Panc1 (cell line): ENCODE measurements around the gene RBM19. TPM values are rescaled to one million over a fixed set of nuclear protein-coding genes. Genes with fewer than 3 reads are reported as not detected.

Source experiments
- ATAC-seq: fragments of 200-7000 bp; cut with Tn5 transposase; 2 replicates; pipeline ENCODE4 v1.9.1; 2020; ENCODE audit warnings: mild to moderate bottlenecking, moderate library complexity
- BruUV-seq: library from RNA; stranded (reverse); fragments of 400-500 nt; replicated peaks from 2 replicates; lab custom pipeline; 2021; lab: Mats Ljungman, UMichigan
- CTCF ChIA-PET: fragments of 300-600 bp; sonication (Branson Sonifier 250); formaldehyde crosslinking; loops from one replicate; lab custom pipeline; 2022; ENCODE audit warnings: antibody characterized with exemption; lab: Charles Lee
- POLR2A ChIA-PET: fragments of 300-600 bp; sonication (Branson Sonifier 250); formaldehyde crosslinking; loops from one replicate; lab custom pipeline; 2022; ENCODE audit warnings: antibody characterized with exemption; lab: Charles Lee
- DNase-seq: peaks from one replicate; pipeline ENCODE4 v3.0.0-alpha.2; 2010; ENCODE audit warnings: low read depth, low spot score
- H3K27ac ChIP-seq: 2 replicates; pipeline ENCODE4 v1.5.1; 2011; ENCODE audit warnings: mild to moderate bottlenecking, low read length, inconsistent platforms
- H3K27me3 ChIP-seq: fragments of 200-500 bp; sonication (Bioruptor generic); 2 replicates; pipeline ENCODE4 v1.6.0; 2014; ENCODE audit warnings: low read length, inconsistent platforms; ENCODE audit not compliant: control insufficient read depth, insufficient read depth
- H3K36me3 ChIP-seq: fragments of 200-500 bp; sonication (Bioruptor generic); 2 replicates; pipeline ENCODE4 v1.5.1; 2014; ENCODE audit warnings: inconsistent platforms, mild to moderate bottlenecking, low read length, moderate library complexity; ENCODE audit not compliant: control insufficient read depth, insufficient read depth
- H3K4me1 ChIP-seq: 2 replicates; pipeline ENCODE4 v1.5.1; 2011; ENCODE audit warnings: inconsistent platforms, mild to moderate bottlenecking, low read length, moderate library complexity; ENCODE audit not compliant: control insufficient read depth, insufficient read depth
- H3K4me3 ChIP-seq, 2 experiments: 2 replicates each; pipeline ENCODE4 v1.5.1; 2011 to 2012; ENCODE audit warnings: low read depth in 2 of 2, low read length in 2 of 2, mild to moderate bottlenecking in 2 of 2, inconsistent platforms in 1 of 2, moderate library complexity in 1 of 2
- H3K9me3 ChIP-seq: fragments of 200-500 bp; sonication (Bioruptor generic); 2 replicates; pipeline ENCODE4 v1.5.1; 2014; ENCODE audit warnings: low read depth, mild to moderate bottlenecking, inconsistent platforms, low read length, moderate library complexity; ENCODE audit not compliant: control insufficient read depth, insufficient read depth
- POLR2AphosphoS5 ChIP-seq: IDR thresholded peaks from 2 replicates; pipeline ENCODE4 v1.6.1; 2012; ENCODE audit warnings: mild to moderate bottlenecking, low read depth, low read length, moderate library complexity
- SIN3A ChIP-seq: IDR thresholded peaks from 2 replicates; pipeline ENCODE4 v1.6.1; 2012; ENCODE audit warnings: low read depth, mild to moderate bottlenecking, low read length, moderate library complexity, borderline replicate concordance; ENCODE audit not compliant: insufficient read depth
- TCF7L2 ChIP-seq: IDR thresholded peaks from 2 replicates; pipeline ENCODE4 v1.6.1; 2011; ENCODE audit warnings: mild to moderate bottlenecking, low read depth, low read length, inconsistent platforms
- in situ Hi-C: cut with HindIII; loops from 2 replicates; pipeline ENCODE4 v1.10.0; 2016; ENCODE audit warnings: low sequenced_read_pairs, low pct_unique_long_range_greater_than_20kb
- intact Hi-C: fragments of 100-400 bp; cut with micrococcal nuclease; formaldehyde crosslinking; loops from one replicate; pipeline ENCODE4 v1.10.0; 2022; ENCODE audit not compliant: unreplicated experiment
- total RNA-seq: library from RNA; stranded (reverse); gene quantifications from one replicate; pipeline ENCODE4 v1.2.1, GENCODE V29; 2021; ENCODE audit not compliant: unreplicated experiment
- TF ChIP-seq, protein P1 (sequence below), 2 experiments: IDR thresholded peaks; 2 replicates each; pipeline ENCODE4 v1.6.1; 2011 to 2012; ENCODE audit warnings: low read depth in 2 of 2, control low read depth in 1 of 2, low read length in 1 of 2, mild to moderate bottlenecking in 1 of 2, moderate library complexity in 1 of 2; ENCODE audit not compliant: insufficient read depth in 1 of 2
- TF ChIP-seq, protein P2 (sequence below): fragments of 450-650 bp; IDR thresholded peaks from 2 replicates; pipeline ENCODE4 v1.5.1; 2017; ENCODE audit warnings: mild to moderate bottlenecking

The RBM19 gene
- total RNA-seq, 1 experiment from 2014 or later, result 44.8 TPM

DNA sequence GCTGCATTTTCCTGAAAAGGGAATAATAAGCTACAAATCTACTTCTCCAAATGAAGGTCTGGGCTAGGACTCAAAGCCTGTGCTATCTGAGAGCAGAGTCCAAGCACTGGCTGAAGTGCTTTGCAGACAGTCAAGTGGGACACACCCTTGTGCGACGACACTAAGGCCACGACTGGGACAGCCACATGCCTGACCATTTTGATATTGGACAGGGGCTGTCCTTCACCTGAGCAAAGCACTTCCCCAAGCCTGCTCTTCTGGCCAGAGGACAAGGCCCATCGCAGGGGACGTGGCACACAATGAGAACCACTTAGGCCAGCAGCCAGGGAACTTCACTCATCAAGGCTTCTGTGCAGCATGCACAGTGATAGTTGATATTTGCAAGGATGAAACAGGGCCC lies 71.4 kb downstream of the RBM19 start:
- in situ Hi-C loops (no loop called here), intact Hi-C loops (no loop called here)
- no peaks in the 10 kb centered on the region for H3K27me3 ChIP-seq
- H3K4me3 ChIP-seq, result no peak overlapping the region
- ATAC-seq (no peak), DNase-seq (no peak)
- no peaks in the 10 kb centered on the region; the same call in 1 of the 2 replicates for H3K36me3 ChIP-seq
- H3K4me1 ChIP-seq, result no peaks in the 10 kb centered on the region
- POLR2A ChIA-PET, result no interaction called here
- no peak overlapping the region for H3K27ac ChIP-seq
- H3K9me3 ChIP-seq, result no peaks in the 10 kb centered on the region
- BruUV-seq, result no TSS peak
- CTCF ChIA-PET, result no interaction called here
- TF ChIP-seq POLR2AphosphoS5, result no peak
- TF ChIP-seq, protein P1, sequence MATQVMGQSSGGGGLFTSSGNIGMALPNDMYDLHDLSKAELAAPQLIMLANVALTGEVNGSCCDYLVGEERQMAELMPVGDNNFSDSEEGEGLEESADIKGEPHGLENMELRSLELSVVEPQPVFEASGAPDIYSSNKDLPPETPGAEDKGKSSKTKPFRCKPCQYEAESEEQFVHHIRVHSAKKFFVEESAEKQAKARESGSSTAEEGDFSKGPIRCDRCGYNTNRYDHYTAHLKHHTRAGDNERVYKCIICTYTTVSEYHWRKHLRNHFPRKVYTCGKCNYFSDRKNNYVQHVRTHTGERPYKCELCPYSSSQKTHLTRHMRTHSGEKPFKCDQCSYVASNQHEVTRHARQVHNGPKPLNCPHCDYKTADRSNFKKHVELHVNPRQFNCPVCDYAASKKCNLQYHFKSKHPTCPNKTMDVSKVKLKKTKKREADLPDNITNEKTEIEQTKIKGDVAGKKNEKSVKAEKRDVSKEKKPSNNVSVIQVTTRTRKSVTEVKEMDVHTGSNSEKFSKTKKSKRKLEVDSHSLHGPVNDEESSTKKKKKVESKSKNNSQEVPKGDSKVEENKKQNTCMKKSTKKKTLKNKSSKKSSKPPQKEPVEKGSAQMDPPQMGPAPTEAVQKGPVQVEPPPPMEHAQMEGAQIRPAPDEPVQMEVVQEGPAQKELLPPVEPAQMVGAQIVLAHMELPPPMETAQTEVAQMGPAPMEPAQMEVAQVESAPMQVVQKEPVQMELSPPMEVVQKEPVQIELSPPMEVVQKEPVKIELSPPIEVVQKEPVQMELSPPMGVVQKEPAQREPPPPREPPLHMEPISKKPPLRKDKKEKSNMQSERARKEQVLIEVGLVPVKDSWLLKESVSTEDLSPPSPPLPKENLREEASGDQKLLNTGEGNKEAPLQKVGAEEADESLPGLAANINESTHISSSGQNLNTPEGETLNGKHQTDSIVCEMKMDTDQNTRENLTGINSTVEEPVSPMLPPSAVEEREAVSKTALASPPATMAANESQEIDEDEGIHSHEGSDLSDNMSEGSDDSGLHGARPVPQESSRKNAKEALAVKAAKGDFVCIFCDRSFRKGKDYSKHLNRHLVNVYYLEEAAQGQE (IDR thresholded peaks at IDR 0.05; ENCODE audit: insufficient read depth in 1 of 2, low read depth in 2 of 2, low read length in 1 of 2), result no peak

DNA sequence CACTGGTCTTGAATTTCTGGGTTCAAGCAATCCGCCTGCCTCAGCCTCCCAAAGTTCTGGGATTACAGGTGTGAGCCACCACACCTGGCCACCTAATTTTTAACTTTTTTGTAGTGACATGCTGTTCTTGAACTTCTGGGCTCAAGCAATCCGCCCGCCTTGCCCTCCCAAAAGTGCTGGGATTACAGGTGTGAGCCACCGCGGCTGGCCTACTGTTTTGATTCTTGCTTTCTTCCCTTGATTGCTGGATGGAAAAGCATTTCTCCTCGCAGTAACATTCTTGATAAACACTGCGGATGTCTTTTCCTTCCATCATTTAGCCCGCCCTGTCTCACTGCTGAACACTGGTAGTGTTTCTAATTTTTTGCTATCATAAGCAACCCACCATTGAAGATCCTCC lies 72.9 kb downstream of the RBM19 start:
- Histone ChIP-seq H3K27ac (no peak overlapping the region), H3K36me3 (no peaks in the 10 kb centered on the region), H3K4me3 (no peak overlapping the region), H3K9me3 (no peaks in the 10 kb centered on the region), H3K4me1 (no peaks in the 10 kb centered on the region), H3K27me3 (no peaks in the 10 kb centered on the region)
- ATAC-seq, result no peak
- in situ Hi-C loops, result no loop called here
- POLR2A ChIA-PET, result no interaction called here
- no peak for DNase-seq
- no peak for TF ChIP-seq SIN3A
- no peak for TF ChIP-seq POLR2AphosphoS5
- TF ChIP-seq, protein P1 (IDR thresholded peaks at IDR 0.05; ENCODE audit: insufficient read depth in 1 of 2, low read depth in 2 of 2, low read length in 1 of 2), result no peak
- TF ChIP-seq, protein P2, sequence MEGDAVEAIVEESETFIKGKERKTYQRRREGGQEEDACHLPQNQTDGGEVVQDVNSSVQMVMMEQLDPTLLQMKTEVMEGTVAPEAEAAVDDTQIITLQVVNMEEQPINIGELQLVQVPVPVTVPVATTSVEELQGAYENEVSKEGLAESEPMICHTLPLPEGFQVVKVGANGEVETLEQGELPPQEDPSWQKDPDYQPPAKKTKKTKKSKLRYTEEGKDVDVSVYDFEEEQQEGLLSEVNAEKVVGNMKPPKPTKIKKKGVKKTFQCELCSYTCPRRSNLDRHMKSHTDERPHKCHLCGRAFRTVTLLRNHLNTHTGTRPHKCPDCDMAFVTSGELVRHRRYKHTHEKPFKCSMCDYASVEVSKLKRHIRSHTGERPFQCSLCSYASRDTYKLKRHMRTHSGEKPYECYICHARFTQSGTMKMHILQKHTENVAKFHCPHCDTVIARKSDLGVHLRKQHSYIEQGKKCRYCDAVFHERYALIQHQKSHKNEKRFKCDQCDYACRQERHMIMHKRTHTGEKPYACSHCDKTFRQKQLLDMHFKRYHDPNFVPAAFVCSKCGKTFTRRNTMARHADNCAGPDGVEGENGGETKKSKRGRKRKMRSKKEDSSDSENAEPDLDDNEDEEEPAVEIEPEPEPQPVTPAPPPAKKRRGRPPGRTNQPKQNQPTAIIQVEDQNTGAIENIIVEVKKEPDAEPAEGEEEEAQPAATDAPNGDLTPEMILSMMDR, result no peak
- no peak for TF ChIP-seq TCF7L2
- intact Hi-C loops, result no loop called here
- CTCF ChIA-PET, result no interaction called here
- BruUV-seq, result no TSS peak
